SJCRH30 (cell line): ENCODE data around the gene CRTC3. TPM values are rescaled to one million over a fixed set of nuclear protein-coding genes. Genes with fewer than 3 reads are reported as not detected.
A peak's percentile ranks its signal among the peaks of the same experiment; 100 is the strongest.

Experiments used
- DNase-seq, 2 experiments: peaks; one replicate each; pipeline ENCODE4 v3.0.0-alpha.2; 2015 to 2020
- H3K27ac ChIP-seq: fragments of 250-450 bp; sonication (Bioruptor Pico); 2 replicates; pipeline ENCODE4 v1.5.1; 2020; ENCODE audit warnings: mild to moderate bottlenecking, moderate library complexity
- H3K27me3 ChIP-seq: fragments of 250-450 bp; sonication (Bioruptor Pico); 2 replicates; pipeline ENCODE4 v1.5.1; 2020; ENCODE audit warnings: mild to moderate bottlenecking, moderate library complexity
- H3K36me3 ChIP-seq: fragments of 250-450 bp; sonication (Bioruptor Pico); 2 replicates; pipeline ENCODE4 v1.5.1; 2020; ENCODE audit warnings: mild to moderate bottlenecking, moderate library complexity
- H3K4me1 ChIP-seq: fragments of 250-450 bp; sonication (Bioruptor Pico); 2 replicates; pipeline ENCODE4 v1.5.1; 2020; ENCODE audit warnings: mild to moderate bottlenecking, moderate library complexity
- H3K4me3 ChIP-seq: fragments of 250-450 bp; sonication (Bioruptor Pico); 2 replicates; pipeline ENCODE4 v1.5.1; 2020; ENCODE audit warnings: mild to moderate bottlenecking, moderate library complexity
- H3K9me3 ChIP-seq: fragments of 250-450 bp; sonication (Bioruptor Pico); replicated peaks from 2 replicates; pipeline ENCODE4 v1.5.1; 2020; ENCODE audit warnings: mild to moderate bottlenecking, moderate library complexity
- total RNA-seq: library from RNA; depleted of rRNA; stranded (reverse); fragments of >200 nt; shearing (Covaris generic); gene quantifications from 2 replicates; pipeline ENCODE4 v1.2.3, GENCODE V29; 2014

CRTC3 gene
- total RNA-seq, 1 experiment from 2014 or later: 15.5 TPM

DNA sequence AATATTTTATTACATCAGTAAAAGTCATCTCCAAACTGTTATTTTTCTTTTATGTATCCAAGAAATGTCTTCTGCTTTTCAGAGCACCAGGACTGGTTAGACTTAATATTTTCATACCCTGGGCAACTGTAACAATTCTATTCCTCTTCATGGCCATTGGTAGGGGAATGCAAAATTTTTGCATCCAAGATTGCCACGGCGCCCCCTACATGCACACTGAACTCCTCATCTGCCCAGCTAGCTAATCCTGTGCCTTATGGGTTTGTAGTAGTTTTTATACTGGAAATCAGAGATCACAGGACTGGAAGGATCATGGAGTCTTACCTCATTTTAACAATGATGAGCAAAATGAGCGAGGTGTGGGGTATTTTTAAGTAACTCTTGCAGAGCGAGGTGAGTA lies 74.2 kb downstream of the CRTC3 start:
- H3K36me3 ChIP-seq: no peaks in the 10 kb centered on the region
- peak in 1 of 2 experiments; percentile 30 for DNase-seq
- no peaks in the 10 kb centered on the region for H3K9me3 ChIP-seq
- H3K27me3 ChIP-seq: no peaks in the 10 kb centered on the region
- H3K4me1 ChIP-seq: no peaks in the 10 kb centered on the region
- no peak overlapping the region for H3K27ac ChIP-seq
- no peak overlapping the region for H3K4me3 ChIP-seq

DNA sequence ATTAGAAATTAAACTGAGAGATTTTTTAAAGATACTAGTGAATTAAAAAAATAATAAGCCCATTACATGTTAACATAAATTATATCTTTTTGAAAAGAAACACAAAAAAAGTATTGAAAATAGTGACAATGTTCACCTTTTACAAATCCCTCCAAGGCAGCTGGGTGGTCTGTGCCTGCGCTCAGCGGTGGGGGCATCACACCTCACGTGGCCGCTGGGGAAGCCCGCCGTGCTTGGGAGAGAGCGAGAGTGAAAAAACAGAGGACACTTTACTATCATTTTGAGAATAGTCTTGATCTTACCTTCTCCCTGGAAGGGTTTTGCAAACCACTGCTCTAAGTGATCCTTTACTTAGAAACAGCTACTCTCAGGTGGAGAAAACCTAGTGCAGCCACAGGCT lies 76.9 kb downstream of the CRTC3 start:
- no peaks in the 10 kb centered on the region for H3K27me3 ChIP-seq
- H3K36me3 ChIP-seq: no peaks in the 10 kb centered on the region

DNA sequence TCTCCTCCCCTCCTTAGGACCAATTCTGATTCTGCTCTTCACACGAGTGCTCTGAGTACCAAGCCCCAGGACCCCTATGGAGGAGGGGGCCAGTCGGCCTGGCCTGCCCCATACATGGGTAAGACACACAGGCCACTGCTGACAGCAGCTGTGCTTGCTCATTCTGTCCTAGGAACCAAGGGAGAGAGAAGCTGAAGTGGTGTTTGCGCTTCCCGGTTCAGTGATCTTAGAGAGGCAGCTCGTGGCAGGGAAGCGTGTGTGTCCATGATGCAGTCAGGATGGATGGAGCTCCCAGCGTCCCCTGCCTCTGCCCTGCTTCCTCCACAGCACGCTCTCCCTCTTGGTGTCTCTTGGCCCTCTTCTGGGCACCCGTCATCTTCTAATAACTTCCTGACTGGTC lies 77.6 kb downstream of the CRTC3 start:
- no peak overlapping the region for H3K4me3 ChIP-seq
- H3K9me3 ChIP-seq: no peaks in the 10 kb centered on the region
- no peak overlapping the region for H3K27ac ChIP-seq
- H3K36me3 ChIP-seq: no peaks in the 10 kb centered on the region
- no peak for DNase-seq
- H3K27me3 ChIP-seq: no peaks in the 10 kb centered on the region
- no peaks in the 10 kb centered on the region for H3K4me1 ChIP-seq

More for the DNA sequence above, 76.9 kb downstream of the CRTC3 start:
- no peaks in the 10 kb centered on the region for H3K4me1 ChIP-seq
- no peak overlapping the region for H3K27ac ChIP-seq
- no peak for DNase-seq
- H3K9me3 ChIP-seq: no peaks in the 10 kb centered on the region
- no peak overlapping the region for H3K4me3 ChIP-seq

DNA sequence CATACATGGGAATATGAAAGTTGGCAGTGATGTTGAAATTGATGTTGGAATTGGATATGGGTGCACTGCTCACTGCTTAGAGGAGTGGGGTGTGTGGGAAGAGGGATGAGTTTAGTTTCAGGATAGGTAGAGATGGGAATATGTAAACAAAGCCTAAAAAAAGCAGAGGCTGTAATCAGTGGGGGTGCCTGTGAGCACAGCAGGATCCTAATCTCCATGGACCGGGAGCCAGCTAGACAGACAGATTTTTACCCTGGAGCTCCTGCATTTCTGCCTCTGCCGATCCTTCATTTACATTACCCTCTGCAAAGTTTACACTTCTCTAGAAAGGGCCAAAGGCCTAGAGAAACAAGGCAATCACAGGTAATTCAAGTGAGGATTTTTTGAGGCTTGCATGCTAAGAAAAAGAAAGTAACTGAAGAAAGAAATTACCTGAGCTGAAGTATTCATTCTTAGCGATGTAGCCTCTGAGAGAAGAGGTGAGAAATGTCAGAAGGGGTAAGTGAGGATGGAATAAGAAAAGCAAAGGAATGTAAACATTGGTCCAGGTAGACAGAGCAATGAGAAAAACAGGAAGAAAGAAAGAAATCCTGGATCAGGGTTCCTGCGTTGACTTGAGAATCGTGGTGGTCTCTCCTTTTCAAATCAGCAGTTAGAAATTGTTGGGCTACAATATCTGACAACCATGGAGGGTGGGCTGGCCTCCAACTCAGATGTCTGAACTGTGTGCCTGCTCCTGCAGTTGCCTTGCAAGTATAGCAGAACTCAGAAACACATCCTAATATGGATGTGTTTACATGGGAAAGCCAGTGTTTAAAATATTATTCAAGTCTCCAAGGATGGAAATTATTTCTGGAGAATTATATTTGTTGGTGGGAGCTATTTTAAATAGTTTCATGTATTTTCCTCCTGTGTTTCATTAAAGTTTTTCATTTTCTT lies 79.8 kb downstream of the CRTC3 start:
- no peak for DNase-seq
- no peaks in the 10 kb centered on the region; the same call in 1 of the 2 replicates for H3K36me3 ChIP-seq

DNA sequence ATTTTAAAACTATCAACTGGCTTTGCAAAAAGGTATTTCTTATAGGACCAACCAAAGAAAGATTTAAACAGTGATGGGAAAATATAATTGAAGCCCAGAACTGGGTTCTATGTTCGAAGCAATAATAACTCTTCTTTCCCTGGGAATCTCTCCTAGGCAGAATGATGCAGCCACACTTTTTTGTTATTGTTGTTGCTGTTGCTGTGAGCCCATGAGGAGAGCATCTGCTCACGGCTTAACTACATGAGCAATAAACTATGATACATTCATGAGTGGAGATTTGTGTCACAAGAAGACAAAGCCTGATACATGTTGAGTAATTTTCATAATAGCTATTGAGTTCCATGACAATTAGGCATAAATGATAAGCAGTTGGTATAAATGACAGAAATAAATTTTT lies 80.5 kb downstream of the CRTC3 start:
- Histone ChIP-seq H3K4me3 (no peak overlapping the region), H3K9me3 (no peaks in the 10 kb centered on the region), H3K27ac (no peak overlapping the region), H3K4me1 (no peaks in the 10 kb centered on the region), H3K36me3 (no peaks in the 10 kb centered on the region; the same call in 1 of the 2 replicates), H3K27me3 (no peaks in the 10 kb centered on the region)
- DNase-seq: no peak

More for the DNA sequence above, 79.8 kb downstream of the CRTC3 start:
- Histone ChIP-seq H3K27ac (no peak overlapping the region), H3K9me3 (no peaks in the 10 kb centered on the region), H3K4me1 (no peaks in the 10 kb centered on the region), H3K27me3 (no peaks in the 10 kb centered on the region), H3K4me3 (no peak overlapping the region)

DNA sequence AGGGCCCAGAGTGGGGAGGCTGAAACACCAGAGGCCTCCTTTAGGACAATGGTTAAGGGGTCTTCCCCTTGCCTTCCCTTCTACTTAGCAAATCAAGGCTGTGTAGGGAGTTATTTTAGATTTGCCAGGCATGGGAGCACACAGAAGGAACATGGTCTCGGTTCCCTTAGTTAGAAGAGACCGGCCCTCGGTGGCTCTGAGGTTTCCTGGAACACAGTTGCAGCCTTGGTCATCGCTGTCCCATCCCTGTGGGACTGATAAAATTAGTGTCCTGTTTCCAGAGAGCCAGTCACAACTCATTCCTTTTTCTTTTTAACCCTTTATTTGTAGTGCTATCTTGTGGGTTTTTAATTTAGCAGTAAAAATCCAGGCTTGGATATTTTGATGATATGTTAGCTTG lies 81.4 kb downstream of the CRTC3 start:
- Histone ChIP-seq H3K36me3 (no peaks in the 10 kb centered on the region; the same call in 1 of the 2 replicates), H3K27me3 (no peaks in the 10 kb centered on the region), H3K27ac (no peak overlapping the region), H3K4me3 (no peak overlapping the region), H3K4me1 (no peaks in the 10 kb centered on the region), H3K9me3 (no peaks in the 10 kb centered on the region)
- DNase-seq: no peak

DNA sequence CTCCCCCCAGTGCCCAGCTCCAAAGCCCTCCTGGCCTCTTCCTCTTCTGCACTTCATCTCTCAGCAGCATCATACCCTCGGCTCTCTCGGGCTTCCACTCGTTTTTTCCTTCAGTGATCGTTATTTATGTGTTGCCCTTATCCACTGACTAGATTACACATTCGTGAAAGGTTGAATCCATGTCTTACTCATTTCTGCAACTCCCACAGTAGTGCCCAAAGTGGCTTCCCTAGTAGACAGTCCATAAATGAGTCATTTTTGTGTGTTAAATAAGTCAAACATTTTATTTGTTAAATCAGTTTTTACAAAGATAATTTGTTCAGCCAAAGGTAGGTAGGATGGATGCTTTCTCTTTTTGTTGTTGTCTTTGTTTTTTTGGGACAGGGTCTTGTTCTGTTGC lies 87.4 kb downstream of the CRTC3 start:
- no peaks in the 10 kb centered on the region for H3K4me1 ChIP-seq
- no peaks in the 10 kb centered on the region; the same call in none of the 2 replicates for H3K36me3 ChIP-seq
- no peak for DNase-seq
- H3K4me3 ChIP-seq: no peak overlapping the region
- no peaks in the 10 kb centered on the region for H3K27me3 ChIP-seq
- H3K9me3 ChIP-seq: no peaks in the 10 kb centered on the region
- no peak overlapping the region for H3K27ac ChIP-seq

DNA sequence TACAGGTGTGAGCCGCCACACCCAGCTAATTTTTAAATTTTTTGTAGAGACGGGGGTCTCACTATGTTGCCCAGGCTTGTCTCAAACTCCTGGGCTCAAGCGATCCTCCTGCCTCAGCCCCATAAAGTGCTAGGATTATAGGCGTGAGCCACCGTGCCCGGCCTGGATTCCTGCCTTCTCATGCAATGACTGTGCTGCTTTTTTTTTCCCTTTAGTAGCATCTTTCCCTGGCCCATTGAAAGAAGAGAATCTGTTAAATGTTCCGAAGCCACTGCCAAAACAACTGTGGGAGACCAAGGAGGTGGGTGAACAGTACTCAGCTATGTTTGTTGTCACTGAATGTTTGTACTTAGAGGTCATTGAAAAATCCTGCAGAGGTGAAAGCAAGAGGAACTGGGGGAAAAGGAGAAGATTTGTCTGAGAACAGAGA lies 88.0 kb downstream of the CRTC3 start:
- Histone ChIP-seq H3K4me1 (no peaks in the 10 kb centered on the region), H3K9me3 (no peaks in the 10 kb centered on the region), H3K4me3 (no peak overlapping the region), H3K27ac (no peak overlapping the region), H3K36me3 (no peaks in the 10 kb centered on the region; the same call in none of the 2 replicates), H3K27me3 (no peaks in the 10 kb centered on the region)
- no peak for DNase-seq

DNA sequence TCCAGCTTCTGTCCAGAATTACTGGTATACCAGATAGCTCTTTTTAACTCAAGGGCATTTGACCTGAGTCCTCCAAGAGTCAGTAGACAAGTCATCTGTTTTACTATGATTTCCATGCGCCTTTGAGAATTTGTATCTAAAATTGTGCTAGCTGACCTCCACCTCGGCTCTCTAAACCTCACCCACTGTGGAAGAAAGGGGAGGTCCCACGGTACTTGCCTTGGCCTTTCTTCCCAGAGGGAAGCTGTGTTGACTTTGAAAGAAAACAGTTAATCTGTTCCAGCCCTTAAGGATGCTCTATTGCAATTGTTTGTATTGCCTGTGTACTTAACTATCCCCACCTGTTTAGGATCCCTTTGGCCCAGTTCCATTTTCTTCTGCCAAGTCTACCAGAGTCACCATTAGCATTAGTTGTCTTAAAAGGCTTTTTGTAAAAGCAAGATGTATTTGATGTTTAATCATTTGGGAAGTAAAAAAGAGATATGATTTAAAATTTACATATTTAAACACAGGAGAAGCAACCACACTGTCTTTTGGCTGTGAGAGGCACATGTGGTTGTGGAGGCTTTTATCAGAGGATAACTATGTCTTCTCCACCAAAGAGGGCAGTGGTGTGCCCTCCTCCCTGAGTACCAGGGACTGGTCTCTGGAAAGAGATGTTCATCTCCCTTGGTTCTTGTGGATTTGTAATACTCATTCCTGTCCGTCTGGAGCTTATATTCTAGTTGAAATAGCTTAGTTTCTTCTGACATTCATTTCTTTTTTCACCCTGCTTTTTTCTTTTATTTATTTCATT lies 88.8 kb downstream of the CRTC3 start:
- peak in 1 of 2 experiments; percentile 16 for DNase-seq
- no peaks in the 10 kb centered on the region for H3K27me3 ChIP-seq
- no peaks in the 10 kb centered on the region for H3K4me1 ChIP-seq
- H3K4me3 ChIP-seq: no peak overlapping the region
- no peaks in the 10 kb centered on the region for H3K9me3 ChIP-seq
- H3K27ac ChIP-seq: no peak overlapping the region
- no peaks in the 10 kb centered on the region; the same call in none of the 2 replicates for H3K36me3 ChIP-seq

DNA sequence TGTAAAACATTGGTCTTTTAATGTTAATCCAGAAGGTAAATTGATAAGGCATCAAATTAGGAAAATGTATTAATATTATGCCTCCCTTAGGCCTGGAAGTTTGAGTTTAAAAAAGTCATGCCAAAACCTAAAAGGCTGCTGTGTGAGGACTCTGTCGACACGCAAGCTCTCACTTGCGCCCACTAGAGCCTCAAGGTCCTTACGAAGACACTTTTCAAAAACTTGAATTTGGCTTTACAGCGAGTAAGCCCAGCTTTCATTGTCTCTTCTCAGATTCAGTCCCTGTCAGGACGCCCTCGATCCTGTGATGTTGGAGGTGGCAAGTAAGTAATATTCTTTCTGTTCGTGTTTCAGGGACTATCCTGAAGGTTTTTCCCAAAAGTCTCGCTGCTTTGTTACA lies 89.7 kb downstream of the CRTC3 start:
- Histone ChIP-seq H3K27me3 (no peaks in the 10 kb centered on the region), H3K36me3 (no peaks in the 10 kb centered on the region; the same call in none of the 2 replicates), H3K4me3 (no peak overlapping the region), H3K9me3 (no peaks in the 10 kb centered on the region), H3K27ac (no peak overlapping the region), H3K4me1 (no peaks in the 10 kb centered on the region)
- DNase-seq: no peak

DNA sequence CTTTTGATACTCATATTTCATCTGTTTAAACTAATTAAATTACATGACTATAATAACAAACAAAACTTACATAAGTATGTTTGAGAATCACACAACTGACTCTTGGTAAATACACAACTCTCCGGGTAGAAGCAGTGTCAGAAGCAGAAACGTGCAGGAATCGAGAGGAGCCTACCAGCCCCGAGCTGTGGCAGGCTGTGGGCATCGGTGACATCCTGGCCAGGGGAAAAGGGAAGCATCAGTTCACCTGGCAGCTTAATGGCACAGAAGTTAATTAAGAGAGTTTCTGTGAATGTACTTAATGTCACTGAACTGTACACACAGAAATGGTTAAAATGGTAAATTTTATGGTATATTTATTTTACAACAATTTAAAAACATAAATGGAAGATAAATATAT lies 90.2 kb downstream of the CRTC3 start:
- no peaks in the 10 kb centered on the region for H3K9me3 ChIP-seq
- H3K36me3 ChIP-seq: no peaks in the 10 kb centered on the region; the same call in 1 of the 2 replicates
- no peak for DNase-seq
- no peak overlapping the region for H3K27ac ChIP-seq
- H3K27me3 ChIP-seq: no peaks in the 10 kb centered on the region
- no peaks in the 10 kb centered on the region for H3K4me1 ChIP-seq
- no peak overlapping the region for H3K4me3 ChIP-seq

DNA sequence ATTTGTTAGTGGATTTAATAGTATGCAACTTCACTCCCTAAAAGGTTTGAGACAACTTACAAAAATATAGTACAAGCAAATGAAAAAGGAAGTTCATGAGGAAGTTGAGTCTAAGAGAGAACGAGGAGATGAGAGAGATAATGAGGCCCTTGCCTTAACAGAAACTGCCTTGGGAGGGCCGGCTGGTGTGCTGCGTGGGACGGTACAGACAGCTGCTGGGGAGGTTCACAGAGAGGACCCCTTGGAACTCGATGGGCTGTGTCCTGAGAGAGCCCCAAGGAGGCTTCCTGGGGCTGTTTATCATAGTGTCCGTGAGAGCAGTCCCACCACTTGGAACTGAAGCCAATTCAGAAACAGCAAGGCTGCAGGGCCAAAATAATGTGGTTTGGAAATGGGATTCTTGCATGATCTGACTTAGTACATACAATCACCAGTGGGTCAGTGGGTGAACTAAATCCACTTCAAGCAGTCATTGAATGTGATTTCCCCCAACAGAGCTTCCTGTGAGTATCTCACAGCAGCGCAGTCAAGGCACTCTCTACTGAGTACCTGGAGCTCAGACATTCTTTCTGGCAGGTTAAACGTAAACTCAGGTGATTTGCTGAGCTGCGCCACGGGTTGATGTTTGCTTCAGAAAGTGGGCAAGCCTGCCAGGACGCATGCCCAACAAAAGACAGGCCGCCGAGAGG lies 90.8 kb downstream of the CRTC3 start:
- Histone ChIP-seq H3K4me1 (no peaks in the 10 kb centered on the region), H3K4me3 (no peak overlapping the region), H3K27ac (no peak overlapping the region), H3K27me3 (no peaks in the 10 kb centered on the region), H3K36me3 (no peaks in the 10 kb centered on the region; the same call in 1 of the 2 replicates), H3K9me3 (no peaks in the 10 kb centered on the region)
- no peak for DNase-seq

DNA sequence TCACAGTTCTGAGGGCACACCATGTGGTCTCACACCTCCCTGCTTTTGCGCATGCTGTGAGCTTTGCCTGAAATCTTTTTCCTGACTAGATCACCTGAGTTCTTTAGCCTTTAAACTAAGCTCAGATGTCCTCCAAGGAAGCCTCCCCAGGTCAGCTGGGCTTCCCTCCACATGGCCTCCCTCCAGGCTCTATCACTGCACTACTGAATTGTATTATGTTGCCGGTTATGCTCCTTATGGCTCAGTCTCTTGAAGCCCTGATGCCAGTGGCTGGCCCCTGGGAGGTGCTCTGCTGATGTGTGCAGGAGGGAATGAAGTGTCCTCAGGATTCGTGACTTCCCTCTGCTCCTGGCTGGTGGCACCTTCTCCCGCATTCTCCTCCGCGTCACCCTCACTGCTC lies 94.1 kb downstream of the CRTC3 start:
- Histone ChIP-seq H3K36me3 (peaks cover 4% of the 10 kb centered on the region), H3K27ac (no peak overlapping the region), H3K4me1 (no peaks in the 10 kb centered on the region), H3K4me3 (no peak overlapping the region), H3K9me3 (no peaks in the 10 kb centered on the region), H3K27me3 (no peaks in the 10 kb centered on the region)
- DNase-seq: no peak

DNA sequence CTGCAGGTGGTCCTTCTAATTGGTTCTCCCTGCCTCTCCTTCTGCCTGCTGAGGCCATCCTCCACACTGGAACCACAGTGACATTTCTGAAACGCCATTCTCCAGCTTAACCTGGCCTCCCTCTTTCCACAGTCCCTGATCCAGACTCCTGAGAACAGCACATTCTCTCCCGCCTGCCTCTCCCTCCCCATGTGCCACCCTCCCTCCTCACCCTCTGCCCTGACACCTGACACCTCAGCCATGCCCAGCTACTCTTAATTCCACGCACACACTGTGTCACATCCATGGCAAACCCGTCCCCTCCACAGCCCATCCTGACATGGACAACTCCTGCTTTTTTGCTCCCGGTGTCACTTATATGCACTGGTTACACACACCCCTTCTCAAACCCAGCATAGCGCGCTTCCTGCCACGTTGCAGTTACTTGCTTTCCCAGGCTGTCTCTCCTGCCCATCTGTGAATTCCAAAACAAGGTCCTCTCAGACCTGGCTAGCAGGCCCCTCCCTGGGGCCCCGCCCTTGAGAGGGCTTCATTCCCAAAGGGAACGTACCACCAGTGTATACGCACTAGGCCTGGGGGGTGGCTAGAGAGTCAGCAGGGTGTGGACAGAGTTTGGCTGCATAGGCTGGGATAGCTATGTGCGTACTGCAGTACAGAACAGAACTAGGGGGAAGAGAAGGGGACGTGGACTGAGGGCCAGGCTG lies 94.7 kb downstream of the CRTC3 start:
- Histone ChIP-seq H3K27me3 (no peaks in the 10 kb centered on the region), H3K36me3 (peaks cover 6% of the 10 kb centered on the region), H3K9me3 (no peaks in the 10 kb centered on the region)

More for the DNA sequence above, 94.7 kb downstream of the CRTC3 start:
- no peak overlapping the region for H3K27ac ChIP-seq
- H3K4me3 ChIP-seq: no peak overlapping the region
- no peak for DNase-seq
- H3K4me1 ChIP-seq: no peaks in the 10 kb centered on the region
